HepG2 (cell line): ENCODE results near the gene GLIPR1. TPM values are rescaled to one million over a fixed set of nuclear protein-coding genes. Genes with fewer than 3 reads are reported as not detected.

ENCODE experiments used
- ATAC-seq: fragments of 200-7000 bp; cut with Tn5 transposase; 3 replicates; pipeline ENCODE4 v1.9.1; 2020; ENCODE audit warnings: mild to moderate bottlenecking, moderate library complexity
- BruUV-seq: library from RNA; stranded (reverse); fragments of 400-500 nt; replicated peaks from 2 replicates; lab custom pipeline; 2021; lab: Mats Ljungman, UMichigan
- CTCF ChIA-PET: fragments of 300-600 bp; formaldehyde crosslinking; extraction: SDS; loops from one replicate; lab custom pipeline; 2021; ENCODE audit warnings: low total read pairs, inconsistent platforms, low intra/inter-chr PET ratio; lab: Yijun Ruan, JAX
- POLR2A ChIA-PET: fragments of 350-600 bp; sonication (Branson Sonifier 250); formaldehyde crosslinking; loops from one replicate; lab custom pipeline; 2020; ENCODE audit warnings: antibody characterized with exemption, inconsistent platforms; lab: Yijun Ruan, JAX
- DNase-seq: peaks from one replicate; pipeline ENCODE4 v3.0.0-alpha.2; 2015; ENCODE audit warnings: low spot score
- FAIRE-seq: peaks from 3 replicates; lab custom pipeline; 2011; peaks lifted over from hg19 to GRCh38; lab: Jason Lieb, UNC
- H2AFZ ChIP-seq: one replicate; pipeline ENCODE4 v1.6.1; 2011; ENCODE audit warnings: low read length, inconsistent platforms
- H3K27ac ChIP-seq: fragments of 300-600 bp; 3 replicates; pipeline ENCODE4 v1.8.0; 2011; ENCODE audit warnings: mixed run types, mild to moderate bottlenecking, mixed read lengths, low read length, inconsistent platforms; ENCODE audit not compliant: insufficient read depth; ENCODE audit errors: extremely low read length
- H3K27me3 ChIP-seq, 2 experiments: fragments of 200-600 bp in 1 of 2; 2 replicates in 1 of 2; 3 replicates in 1 of 2; pipeline versions ENCODE4 v1.6.0 to v1.8.0; 2011; ENCODE audit warnings: low read length in 2 of 2, mild to moderate bottlenecking in 2 of 2, moderate library complexity in 2 of 2, inconsistent platforms in 1 of 2; ENCODE audit not compliant: insufficient read depth in 2 of 2, control insufficient read depth in 1 of 2
- H3K36me3 ChIP-seq, 2 experiments: fragments of 200-600 bp in 1 of 2; replicated peaks in 1 of 2; 2 replicates in 1 of 2; 3 replicates in 1 of 2; pipeline versions ENCODE4 v1.5.1 to v1.8.0; 2011; ENCODE audit warnings: low read length in 2 of 2, inconsistent platforms in 1 of 2; ENCODE audit not compliant: insufficient read depth in 2 of 2, control insufficient read depth in 1 of 2
- H3K4me1 ChIP-seq: 2 replicates; pipeline ENCODE4 v1.5.1; 2012; ENCODE audit warnings: low read length, inconsistent platforms; ENCODE audit not compliant: insufficient read depth
- H3K4me2 ChIP-seq: 2 replicates; pipeline ENCODE4 v1.6.0; 2011; ENCODE audit warnings: low read depth, low read length, inconsistent platforms
- H3K4me3 ChIP-seq, 3 experiments: fragments of 200-600 bp in 1 of 3; sonication (generic), shearing (Covaris generic) in 1 of 3; replicated peaks in 1 of 3; 2 replicates each; pipeline ENCODE4 v1.5.1; 2011 to 2016; ENCODE audit warnings: low read length in 3 of 3, inconsistent platforms in 2 of 3, low read depth in 2 of 3, mild to moderate bottlenecking in 2 of 3, control low read depth in 1 of 3, mixed read lengths in 1 of 3; ENCODE audit not compliant: insufficient read depth in 1 of 3
- H3K79me2 ChIP-seq: one replicate; pipeline ENCODE4 v1.6.1; 2011; ENCODE audit warnings: low read length, inconsistent platforms; ENCODE audit not compliant: insufficient read depth
- H3K9ac ChIP-seq: 2 replicates; pipeline ENCODE4 v1.6.0; 2011; ENCODE audit warnings: mild to moderate bottlenecking, low read depth, low read length, inconsistent platforms; ENCODE audit not compliant: insufficient read depth
- H3K9me3 ChIP-seq: 2 replicates; pipeline ENCODE4 v1.5.1; 2012; ENCODE audit warnings: mild to moderate bottlenecking, low read length
- H4K20me1 ChIP-seq: 2 replicates; pipeline ENCODE4 v1.6.0; 2011; ENCODE audit warnings: inconsistent platforms, mild to moderate bottlenecking, low read length, moderate library complexity; ENCODE audit not compliant: insufficient read depth
- HDAC1 ChIP-seq: sonication (generic); formaldehyde crosslinking; IDR thresholded peaks from 2 replicates; pipeline ENCODE4 v1.5.1; 2020; ENCODE audit warnings: mild to moderate bottlenecking, missing genetic modification reagents
- HNRNPL ChIP-seq: fragments of 200-400 bp; formaldehyde crosslinking; IDR thresholded peaks from 2 replicates; pipeline ENCODE4 v1.6.1; 2017; ENCODE audit warnings: mild to moderate bottlenecking, low read depth, low read length
- KDM5B ChIP-seq: sonication (generic); formaldehyde crosslinking; IDR thresholded peaks from 2 replicates; pipeline ENCODE4 v1.4.0; 2020; ENCODE audit warnings: missing genetic modification reagents, mild to moderate bottlenecking, borderline replicate concordance
- POGZ ChIP-seq: sonication (generic); formaldehyde crosslinking; IDR thresholded peaks from 2 replicates; pipeline ENCODE4 v1.4.0; 2020; ENCODE audit warnings: mild to moderate bottlenecking, missing genetic modification reagents
- SRSF9 ChIP-seq: fragments of 200-400 bp; formaldehyde crosslinking; IDR thresholded peaks from 2 replicates; pipeline ENCODE4 v1.6.1; 2018; ENCODE audit warnings: borderline replicate concordance, mild to moderate bottlenecking, low read depth, low read length; ENCODE audit not compliant: insufficient read depth, poor library complexity, severe bottlenecking
- TEAD2 ChIP-seq: sonication (generic); formaldehyde crosslinking; IDR thresholded peaks from 2 replicates; pipeline ENCODE4 v1.9.0; 2021; ENCODE audit warnings: missing genetic modification reagents
- ZNF451 ChIP-seq: sonication (generic); formaldehyde crosslinking; IDR thresholded peaks from 2 replicates; pipeline ENCODE4 v1.5.0; 2020; ENCODE audit warnings: mild to moderate bottlenecking, missing genetic modification reagents
- ZNF460 ChIP-seq: sonication (generic); formaldehyde crosslinking; IDR thresholded peaks from 2 replicates; pipeline ENCODE4 v1.5.1; 2020; ENCODE audit warnings: missing genetic modification reagents, mild to moderate bottlenecking, borderline replicate concordance
- WGBS: methylation state at CpG from one replicate; pipeline ENCODE4 v1.1.6; 2017; ENCODE audit warnings: low lambda C conversion rate; 5-methylcytosine and 5-hydroxymethylcytosine counted together
- in situ Hi-C: cut with HindIII; loops from 2 replicates; pipeline ENCODE4 v1.10.0; 2017; ENCODE audit warnings: low pct_unique_long_range_greater_than_20kb; ENCODE audit not compliant: extremely low pct_ligation_motif_present
- intact Hi-C: fragments of 100-400 bp; cut with micrococcal nuclease; formaldehyde crosslinking; loops from one replicate; pipeline ENCODE4 v1.10.0; 2022; ENCODE audit not compliant: unreplicated experiment
- polyA plus RNA-seq, 8 experiments: library from polyadenylated mRNA; depleted of rRNA in 3 of 8; stranded (reverse) in 7 of 8; unstranded in 1 of 8; fragments of >200 nt; fragmentation: Illumina TruSeq in 4 of 8; extraction: Trizol in 4 of 8; gene quantifications; 2 replicates each; pipeline versions ENCODE4 v1.2.1 to v1.2.3, GENCODE V29; 2011 to 2016; ENCODE audit warnings: low read depth in 4 of 8, missing spikeins in 1 of 8, mixed read lengths in 1 of 8; ENCODE audit not compliant: insufficient read depth in 1 of 8
- total RNA-seq, 5 experiments: library from RNA; depleted of rRNA; stranded (reverse); fragments of >200 nt; fragmentation: Illumina TruSeq; extraction: Trizol; gene quantifications; 2 replicates each; pipeline ENCODE4 v1.2.3, GENCODE V29; 2016; ENCODE audit warnings: low read depth in 1 of 5
- TF ChIP-seq, protein P1 (sequence below): sonication (generic); formaldehyde crosslinking; IDR thresholded peaks from 2 replicates; pipeline ENCODE4 v1.5.0; 2020; ENCODE audit warnings: mild to moderate bottlenecking, missing genetic modification reagents
- TF ChIP-seq, protein P2 (sequence below): sonication (generic); formaldehyde crosslinking; IDR thresholded peaks from 2 replicates; pipeline ENCODE4 v1.4.0; 2020; ENCODE audit warnings: missing genetic modification reagents
- TF ChIP-seq, protein P3 (sequence below): sonication (generic); formaldehyde crosslinking; IDR thresholded peaks from 2 replicates; pipeline ENCODE4 v1.5.1; 2020; ENCODE audit warnings: mild to moderate bottlenecking, missing genetic modification reagents, moderate library complexity
- TF ChIP-seq, protein P4 (sequence below): sonication (generic); formaldehyde crosslinking; IDR thresholded peaks from 2 replicates; pipeline ENCODE4 v1.4.0; 2020; ENCODE audit warnings: missing genetic modification reagents
- TF ChIP-seq, protein P5 (sequence below): sonication (generic); formaldehyde crosslinking; IDR thresholded peaks from 2 replicates; pipeline ENCODE4 v1.4.0; 2020; ENCODE audit warnings: mild to moderate bottlenecking, low read depth, missing genetic modification reagents
- TF ChIP-seq, protein P6 (sequence below): sonication (generic); formaldehyde crosslinking; IDR thresholded peaks from 2 replicates; pipeline ENCODE4 v1.8.0; 2022; ENCODE audit warnings: mild to moderate bottlenecking, missing genetic modification reagents, moderate library complexity

GLIPR1 gene
- total and polyA plus RNA-seq, 2 of the 13 experiments (the other 11 are each of a cell fraction or from before 2014, with no cell fraction given): 1.9 to 5.0 TPM

DNA sequence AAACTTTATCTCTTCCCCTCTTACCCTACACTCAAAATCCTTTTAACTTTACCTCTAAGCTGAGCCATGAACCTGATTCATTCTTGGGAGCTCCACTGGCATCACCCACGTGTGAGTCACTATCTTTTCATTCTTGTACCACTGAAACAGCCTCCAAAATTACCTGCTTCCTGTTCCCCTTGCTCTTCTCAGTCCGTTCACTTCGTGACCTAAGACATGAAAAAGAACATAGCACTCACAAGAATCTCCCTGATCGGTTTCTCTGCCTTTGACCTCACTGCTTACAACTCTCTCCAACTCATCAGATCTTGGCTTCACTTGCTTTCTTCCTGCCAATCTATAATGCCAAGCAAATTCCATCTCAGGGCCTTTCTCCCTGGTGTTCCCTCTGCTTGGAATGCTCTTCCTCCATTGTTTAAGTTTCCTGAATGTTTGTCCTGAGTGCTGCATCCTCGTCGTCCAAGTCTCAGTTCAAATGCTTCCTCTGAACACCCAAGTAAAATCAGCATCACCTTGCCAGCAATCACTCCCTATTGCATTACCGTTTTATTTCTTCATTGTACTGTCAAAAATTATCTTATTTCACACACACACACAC lies 9.2 kb downstream of the GLIPR1 start:
- ChIA-PET POLR2A (no interaction called here), CTCF (no interaction called here)
- Histone ChIP-seq H3K4me3 (no peak overlapping the region), H3K27ac (no peak overlapping the region), H3K9ac (no peak overlapping the region), H3K27me3 (no peaks in the 10 kb centered on the region; a peak in 1 of 5 replicates), H3K4me2 (no peak overlapping the region), H3K4me1 (peaks cover 6% of the 10 kb centered on the region), H4K20me1 (no peaks in the 10 kb centered on the region), H2AFZ (no peak overlapping the region), H3K9me3 (no peaks in the 10 kb centered on the region), H3K36me3 (no peaks in the 10 kb centered on the region), H3K79me2 (no peaks in the 10 kb centered on the region)
- 92% methylated on average over 7 of the region's 7 CpGs for WGBS
- FAIRE-seq: no peak
- in situ Hi-C loops: no loop called here
- no peak for ATAC-seq
- no peak for DNase-seq
- no TSS peak for BruUV-seq
- intact Hi-C loops: loop anchor here (2.0 to 10.0 kb wide), 2 partner anchors 801 to 855 kb away; partner anchors contain the start of gene BBS10
- TF ChIP-seq TEAD2 (CRISPR knock-in tag) (no peak), HNRNPL (no peak), ZNF460 (CRISPR knock-in tag) (no peak), SRSF9 (no peak), POGZ (no peak), KDM5B (CRISPR knock-in tag) (no peak), HDAC1 (no peak), ZNF451 (no peak)
- TF ChIP-seq, protein P1, sequence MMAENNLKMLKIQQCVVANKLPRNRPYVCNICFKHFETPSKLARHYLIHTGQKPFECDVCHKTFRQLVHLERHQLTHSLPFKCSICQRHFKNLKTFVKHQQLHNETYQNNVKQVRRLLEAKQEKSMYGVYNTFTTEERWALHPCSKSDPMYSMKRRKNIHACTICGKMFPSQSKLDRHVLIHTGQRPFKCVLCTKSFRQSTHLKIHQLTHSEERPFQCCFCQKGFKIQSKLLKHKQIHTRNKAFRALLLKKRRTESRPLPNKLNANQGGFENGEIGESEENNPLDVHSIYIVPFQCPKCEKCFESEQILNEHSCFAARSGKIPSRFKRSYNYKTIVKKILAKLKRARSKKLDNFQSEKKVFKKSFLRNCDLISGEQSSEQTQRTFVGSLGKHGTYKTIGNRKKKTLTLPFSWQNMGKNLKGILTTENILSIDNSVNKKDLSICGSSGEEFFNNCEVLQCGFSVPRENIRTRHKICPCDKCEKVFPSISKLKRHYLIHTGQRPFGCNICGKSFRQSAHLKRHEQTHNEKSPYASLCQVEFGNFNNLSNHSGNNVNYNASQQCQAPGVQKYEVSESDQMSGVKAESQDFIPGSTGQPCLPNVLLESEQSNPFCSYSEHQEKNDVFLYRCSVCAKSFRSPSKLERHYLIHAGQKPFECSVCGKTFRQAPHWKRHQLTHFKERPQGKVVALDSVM: no peak
- TF ChIP-seq, protein P2, sequence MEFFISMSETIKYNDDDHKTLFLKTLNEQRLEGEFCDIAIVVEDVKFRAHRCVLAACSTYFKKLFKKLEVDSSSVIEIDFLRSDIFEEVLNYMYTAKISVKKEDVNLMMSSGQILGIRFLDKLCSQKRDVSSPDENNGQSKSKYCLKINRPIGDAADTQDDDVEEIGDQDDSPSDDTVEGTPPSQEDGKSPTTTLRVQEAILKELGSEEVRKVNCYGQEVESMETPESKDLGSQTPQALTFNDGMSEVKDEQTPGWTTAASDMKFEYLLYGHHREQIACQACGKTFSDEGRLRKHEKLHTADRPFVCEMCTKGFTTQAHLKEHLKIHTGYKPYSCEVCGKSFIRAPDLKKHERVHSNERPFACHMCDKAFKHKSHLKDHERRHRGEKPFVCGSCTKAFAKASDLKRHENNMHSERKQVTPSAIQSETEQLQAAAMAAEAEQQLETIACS (CRISPR knock-in tag): no peak
- TF ChIP-seq, protein P3, sequence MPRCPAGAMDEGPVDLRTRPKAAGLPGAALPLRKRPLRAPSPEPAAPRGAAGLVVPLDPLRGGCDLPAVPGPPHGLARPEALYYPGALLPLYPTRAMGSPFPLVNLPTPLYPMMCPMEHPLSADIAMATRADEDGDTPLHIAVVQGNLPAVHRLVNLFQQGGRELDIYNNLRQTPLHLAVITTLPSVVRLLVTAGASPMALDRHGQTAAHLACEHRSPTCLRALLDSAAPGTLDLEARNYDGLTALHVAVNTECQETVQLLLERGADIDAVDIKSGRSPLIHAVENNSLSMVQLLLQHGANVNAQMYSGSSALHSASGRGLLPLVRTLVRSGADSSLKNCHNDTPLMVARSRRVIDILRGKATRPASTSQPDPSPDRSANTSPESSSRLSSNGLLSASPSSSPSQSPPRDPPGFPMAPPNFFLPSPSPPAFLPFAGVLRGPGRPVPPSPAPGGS (CRISPR knock-in tag): no peak
- TF ChIP-seq, protein P4, sequence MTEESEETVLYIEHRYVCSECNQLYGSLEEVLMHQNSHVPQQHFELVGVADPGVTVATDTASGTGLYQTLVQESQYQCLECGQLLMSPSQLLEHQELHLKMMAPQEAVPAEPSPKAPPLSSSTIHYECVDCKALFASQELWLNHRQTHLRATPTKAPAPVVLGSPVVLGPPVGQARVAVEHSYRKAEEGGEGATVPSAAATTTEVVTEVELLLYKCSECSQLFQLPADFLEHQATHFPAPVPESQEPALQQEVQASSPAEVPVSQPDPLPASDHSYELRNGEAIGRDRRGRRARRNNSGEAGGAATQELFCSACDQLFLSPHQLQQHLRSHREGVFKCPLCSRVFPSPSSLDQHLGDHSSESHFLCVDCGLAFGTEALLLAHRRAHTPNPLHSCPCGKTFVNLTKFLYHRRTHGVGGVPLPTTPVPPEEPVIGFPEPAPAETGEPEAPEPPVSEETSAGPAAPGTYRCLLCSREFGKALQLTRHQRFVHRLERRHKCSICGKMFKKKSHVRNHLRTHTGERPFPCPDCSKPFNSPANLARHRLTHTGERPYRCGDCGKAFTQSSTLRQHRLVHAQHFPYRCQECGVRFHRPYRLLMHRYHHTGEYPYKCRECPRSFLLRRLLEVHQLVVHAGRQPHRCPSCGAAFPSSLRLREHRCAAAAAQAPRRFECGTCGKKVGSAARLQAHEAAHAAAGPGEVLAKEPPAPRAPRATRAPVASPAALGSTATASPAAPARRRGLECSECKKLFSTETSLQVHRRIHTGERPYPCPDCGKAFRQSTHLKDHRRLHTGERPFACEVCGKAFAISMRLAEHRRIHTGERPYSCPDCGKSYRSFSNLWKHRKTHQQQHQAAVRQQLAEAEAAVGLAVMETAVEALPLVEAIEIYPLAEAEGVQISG (CRISPR knock-in tag): no peak
- TF ChIP-seq, protein P5, sequence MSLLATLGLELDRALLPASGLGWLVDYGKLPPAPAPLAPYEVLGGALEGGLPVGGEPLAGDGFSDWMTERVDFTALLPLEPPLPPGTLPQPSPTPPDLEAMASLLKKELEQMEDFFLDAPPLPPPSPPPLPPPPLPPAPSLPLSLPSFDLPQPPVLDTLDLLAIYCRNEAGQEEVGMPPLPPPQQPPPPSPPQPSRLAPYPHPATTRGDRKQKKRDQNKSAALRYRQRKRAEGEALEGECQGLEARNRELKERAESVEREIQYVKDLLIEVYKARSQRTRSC: no peak
- TF ChIP-seq, protein P6, sequence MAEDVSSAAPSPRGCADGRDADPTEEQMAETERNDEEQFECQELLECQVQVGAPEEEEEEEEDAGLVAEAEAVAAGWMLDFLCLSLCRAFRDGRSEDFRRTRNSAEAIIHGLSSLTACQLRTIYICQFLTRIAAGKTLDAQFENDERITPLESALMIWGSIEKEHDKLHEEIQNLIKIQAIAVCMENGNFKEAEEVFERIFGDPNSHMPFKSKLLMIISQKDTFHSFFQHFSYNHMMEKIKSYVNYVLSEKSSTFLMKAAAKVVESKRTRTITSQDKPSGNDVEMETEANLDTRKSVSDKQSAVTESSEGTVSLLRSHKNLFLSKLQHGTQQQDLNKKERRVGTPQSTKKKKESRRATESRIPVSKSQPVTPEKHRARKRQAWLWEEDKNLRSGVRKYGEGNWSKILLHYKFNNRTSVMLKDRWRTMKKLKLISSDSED (CRISPR knock-in tag): no peak
